Upper lobe of right lung (tissue), 1 donor: Measurements from ENCODE around the gene SLC44A4. TPM values are rescaled to one million over a fixed set of nuclear protein-coding genes. Genes with fewer than 3 reads are reported as not detected.
"Not testable (repeated sequence)": the region's sequence is repeated elsewhere in the genome, so short reads cannot be mapped to it uniquely, and the experiment has no call there.

Experiments used
- ATAC-seq: fragments of 200-7000 bp; cut with Tn5 transposase; one replicate; pipeline ENCODE4 v1.9.1; 2020; ENCODE audit warnings: mild to moderate bottlenecking, moderate library complexity
- DNase-seq: peaks from one replicate; pipeline ENCODE4 v3.0.0-alpha.2; 2020
- H3K27ac ChIP-seq: fragments of 200-600 bp; one replicate; pipeline ENCODE4 v1.8.0; 2022
- H3K27me3 ChIP-seq: fragments of 200-600 bp; one replicate; pipeline ENCODE4 v1.8.0; 2022; ENCODE audit warnings: mild to moderate bottlenecking
- H3K36me3 ChIP-seq: fragments of 200-600 bp; one replicate; pipeline ENCODE4 v1.8.0; 2022
- H3K4me1 ChIP-seq: fragments of 200-600 bp; one replicate; pipeline ENCODE4 v1.8.0; 2022
- H3K4me3 ChIP-seq: fragments of 200-600 bp; one replicate; pipeline ENCODE4 v1.8.0; 2022; ENCODE audit warnings: mild to moderate bottlenecking
- H3K9me3 ChIP-seq: fragments of 200-600 bp; one replicate; pipeline ENCODE4 v1.8.0; 2022
- intact Hi-C: fragments of 100-400 bp; cut with DNase I; formaldehyde crosslinking; loops from one replicate; pipeline ENCODE4 v1.11.0; 2022
- total RNA-seq: library from RNA; stranded (reverse); fragmentation: NEBNext Ultra II Directional; extraction: Animal tissue kit (Norgen Biotek cat#: 25700); gene quantifications from one replicate; pipeline ENCODE4 v1.2.1, GENCODE V29; 2021
- TF ChIP-seq, protein P1 (sequence below): fragments of 200-600 bp; IDR thresholded peaks from one replicate; pipeline ENCODE4 v1.8.0; 2022; ENCODE audit warnings: antibody characterized with exemption
- donor health status: DM: no; HTN: yes; CAD: no; lungs with severe emphysema.

The SLC44A4 gene
- total RNA-seq, 1 donor from 2014 or later = 23.1 TPM

DNA sequence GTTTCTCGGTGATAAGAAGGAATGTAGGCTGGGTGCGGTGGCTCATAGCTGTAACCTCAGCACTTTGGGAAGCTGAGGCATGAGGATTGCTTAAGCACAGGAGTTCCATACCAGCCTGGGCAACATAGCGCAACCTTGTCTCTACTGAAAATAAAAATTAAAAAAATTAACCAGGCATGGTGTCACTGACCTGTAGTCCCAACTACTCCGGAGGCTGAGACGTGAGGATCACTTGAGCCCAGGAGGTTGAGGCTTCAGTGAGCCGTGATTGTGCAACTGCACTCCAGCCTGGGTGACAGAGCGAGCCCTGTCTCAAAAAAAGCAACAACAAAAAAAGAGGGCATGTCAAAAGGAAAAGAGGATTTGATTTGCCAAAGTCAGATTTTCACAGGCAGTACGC, 20.1 kb downstream of the SLC44A4 start:
- ATAC-seq (no peak), DNase-seq (no peak)
- no peak overlapping the region for H3K4me3 ChIP-seq
- intact Hi-C loops = no loop called here
- H3K27me3 ChIP-seq = no peaks in the 10 kb centered on the region
- peaks cover 6% of the 10 kb centered on the region for H3K4me1 ChIP-seq
- no peak overlapping the region for H3K27ac ChIP-seq
- H3K36me3 ChIP-seq = peaks cover 45% of the 10 kb centered on the region
- TF ChIP-seq, protein P1, sequence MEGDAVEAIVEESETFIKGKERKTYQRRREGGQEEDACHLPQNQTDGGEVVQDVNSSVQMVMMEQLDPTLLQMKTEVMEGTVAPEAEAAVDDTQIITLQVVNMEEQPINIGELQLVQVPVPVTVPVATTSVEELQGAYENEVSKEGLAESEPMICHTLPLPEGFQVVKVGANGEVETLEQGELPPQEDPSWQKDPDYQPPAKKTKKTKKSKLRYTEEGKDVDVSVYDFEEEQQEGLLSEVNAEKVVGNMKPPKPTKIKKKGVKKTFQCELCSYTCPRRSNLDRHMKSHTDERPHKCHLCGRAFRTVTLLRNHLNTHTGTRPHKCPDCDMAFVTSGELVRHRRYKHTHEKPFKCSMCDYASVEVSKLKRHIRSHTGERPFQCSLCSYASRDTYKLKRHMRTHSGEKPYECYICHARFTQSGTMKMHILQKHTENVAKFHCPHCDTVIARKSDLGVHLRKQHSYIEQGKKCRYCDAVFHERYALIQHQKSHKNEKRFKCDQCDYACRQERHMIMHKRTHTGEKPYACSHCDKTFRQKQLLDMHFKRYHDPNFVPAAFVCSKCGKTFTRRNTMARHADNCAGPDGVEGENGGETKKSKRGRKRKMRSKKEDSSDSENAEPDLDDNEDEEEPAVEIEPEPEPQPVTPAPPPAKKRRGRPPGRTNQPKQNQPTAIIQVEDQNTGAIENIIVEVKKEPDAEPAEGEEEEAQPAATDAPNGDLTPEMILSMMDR = no peak
- no peaks in the 10 kb centered on the region for H3K9me3 ChIP-seq

DNA sequence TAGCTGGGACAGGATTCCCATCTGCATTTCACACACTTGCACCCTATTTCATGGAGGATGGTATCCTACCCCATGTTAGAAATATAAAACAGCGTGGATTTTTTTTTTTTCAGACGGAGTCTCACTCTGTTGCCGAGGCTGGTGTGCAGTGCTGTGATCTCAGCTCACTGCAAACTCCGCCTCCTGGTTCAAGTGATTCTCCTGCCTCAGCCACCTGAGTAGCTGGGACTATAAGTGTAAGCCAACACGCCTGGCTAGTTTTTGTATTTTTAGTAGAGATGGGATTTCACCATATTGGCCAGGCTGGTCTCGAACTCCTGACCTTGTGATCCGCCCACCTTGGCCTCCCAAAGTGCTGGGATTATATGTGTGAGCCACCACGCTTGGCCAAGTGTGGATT, 21.0 kb downstream of the SLC44A4 start:
- DNase-seq, intact Hi-C loops, H3K27ac ChIP-seq, H3K27me3 ChIP-seq, H3K4me3 ChIP-seq, ATAC-seq, H3K4me1 ChIP-seq, H3K9me3 ChIP-seq: not testable (repeated sequence)
- H3K36me3 ChIP-seq = peaks cover 45% of the 10 kb centered on the region

DNA sequence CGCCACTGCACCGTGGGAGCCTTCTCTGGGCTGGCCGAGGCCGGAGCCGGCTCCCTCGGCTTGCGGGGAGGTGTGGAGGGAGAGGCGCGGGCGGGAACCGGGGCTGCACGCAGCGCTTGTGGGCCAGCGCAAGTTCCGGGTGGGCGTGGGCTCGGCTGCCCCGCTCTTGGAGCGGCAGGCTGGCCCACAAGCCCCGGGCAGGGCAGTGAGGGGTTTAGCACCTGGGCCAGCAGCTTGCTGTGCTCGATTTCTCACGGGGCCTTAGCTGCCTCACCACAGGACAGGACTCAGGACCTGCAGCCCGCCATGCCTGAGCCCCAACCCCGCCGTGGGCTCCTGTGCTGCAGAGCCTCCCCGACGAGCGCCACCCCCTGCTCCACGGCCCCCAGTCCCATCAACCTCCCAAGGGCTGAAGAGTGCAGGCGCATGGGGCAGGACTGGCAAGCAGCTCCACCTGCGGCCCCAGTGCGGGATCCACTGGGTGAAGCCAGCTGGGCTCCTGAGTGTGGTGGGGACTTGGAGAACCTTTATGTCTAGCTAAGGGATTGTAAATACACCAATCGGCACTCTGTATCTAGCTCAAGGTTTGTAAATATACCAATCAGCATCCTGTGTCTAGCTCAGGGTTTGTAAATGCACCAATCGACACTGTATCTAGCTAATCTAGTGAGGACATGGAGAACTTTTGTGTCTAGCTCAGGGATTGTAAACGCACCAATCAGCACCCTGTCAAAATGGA, 26.6 kb downstream of the SLC44A4 start:
- intact Hi-C loops, H3K27ac ChIP-seq, DNase-seq, H3K36me3 ChIP-seq, H3K27me3 ChIP-seq, ATAC-seq, H3K4me3 ChIP-seq, H3K4me1 ChIP-seq, H3K9me3 ChIP-seq: not testable (repeated sequence)

DNA sequence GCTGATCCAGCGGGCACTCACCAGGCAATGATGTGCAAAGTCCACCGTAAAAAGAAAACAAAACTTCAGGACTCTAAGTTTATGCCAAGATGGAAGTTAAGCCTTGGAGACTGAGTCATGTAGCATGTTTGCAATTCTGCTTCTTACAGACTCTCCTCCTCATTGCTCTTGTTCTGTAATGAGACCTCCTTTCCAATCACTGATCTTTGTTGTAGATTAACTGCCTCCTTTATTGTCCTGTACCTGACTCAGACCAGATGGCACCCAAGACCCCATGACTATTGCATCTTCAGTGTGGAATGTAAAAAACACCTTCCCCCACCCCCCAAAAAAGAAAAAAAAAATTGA, 27.3 kb downstream of the SLC44A4 start:
- TF ChIP-seq, protein P1 = no peak

DNA sequence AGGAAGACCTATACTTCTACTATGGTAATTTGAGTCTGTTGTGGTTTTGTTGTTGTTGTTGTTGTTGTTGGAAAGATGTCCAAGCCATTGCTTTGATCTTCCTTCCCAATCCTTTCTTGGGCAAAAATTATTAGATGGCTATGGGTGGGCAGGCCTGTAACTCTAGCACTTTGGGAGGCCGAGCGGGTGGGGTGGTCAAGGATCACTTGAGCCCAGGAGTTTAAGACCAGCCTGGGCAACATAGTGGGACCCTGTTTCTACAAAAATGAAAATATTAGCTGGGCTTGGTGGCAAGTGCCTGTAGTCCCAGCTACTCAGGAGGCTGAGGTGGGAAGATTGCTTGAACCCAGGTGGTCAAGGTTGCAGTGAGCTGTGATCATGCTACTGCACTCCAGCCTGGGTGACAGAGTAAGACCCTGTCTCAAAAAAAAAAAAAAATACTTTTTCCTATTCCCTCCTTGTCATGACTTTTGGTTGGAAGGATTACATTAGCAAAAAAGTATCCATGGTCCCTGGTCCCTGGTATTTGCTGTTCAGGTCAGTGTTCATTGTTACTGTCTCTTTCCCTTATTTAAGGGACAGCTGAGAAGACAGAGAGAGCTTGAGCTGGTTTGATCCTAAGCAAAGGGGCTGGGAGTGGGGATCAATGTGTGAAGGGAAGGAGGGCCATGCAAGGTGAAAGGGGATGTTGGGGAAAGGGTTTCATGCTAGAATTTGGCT, 27.9 kb downstream of the SLC44A4 start:
- Histone ChIP-seq H3K4me1 (no peaks in the 10 kb centered on the region), H3K27me3 (no peaks in the 10 kb centered on the region), H3K36me3 (no peaks in the 10 kb centered on the region), H3K9me3 (no peaks in the 10 kb centered on the region), H3K4me3 (no peak overlapping the region), H3K27ac (no peak overlapping the region)
- no peak for ATAC-seq
- DNase-seq = no peak
- TF ChIP-seq, protein P1 = no peak
- intact Hi-C loops = no loop called here

More for the DNA sequence above, 27.3 kb downstream of the SLC44A4 start:
- intact Hi-C loops = no loop called here
- Histone ChIP-seq H3K9me3 (no peaks in the 10 kb centered on the region), H3K27ac (no peak overlapping the region), H3K36me3 (no peaks in the 10 kb centered on the region), H3K4me3 (no peak overlapping the region), H3K4me1 (no peaks in the 10 kb centered on the region), H3K27me3 (no peaks in the 10 kb centered on the region)
- ATAC-seq = no peak
- DNase-seq = no peak

DNA sequence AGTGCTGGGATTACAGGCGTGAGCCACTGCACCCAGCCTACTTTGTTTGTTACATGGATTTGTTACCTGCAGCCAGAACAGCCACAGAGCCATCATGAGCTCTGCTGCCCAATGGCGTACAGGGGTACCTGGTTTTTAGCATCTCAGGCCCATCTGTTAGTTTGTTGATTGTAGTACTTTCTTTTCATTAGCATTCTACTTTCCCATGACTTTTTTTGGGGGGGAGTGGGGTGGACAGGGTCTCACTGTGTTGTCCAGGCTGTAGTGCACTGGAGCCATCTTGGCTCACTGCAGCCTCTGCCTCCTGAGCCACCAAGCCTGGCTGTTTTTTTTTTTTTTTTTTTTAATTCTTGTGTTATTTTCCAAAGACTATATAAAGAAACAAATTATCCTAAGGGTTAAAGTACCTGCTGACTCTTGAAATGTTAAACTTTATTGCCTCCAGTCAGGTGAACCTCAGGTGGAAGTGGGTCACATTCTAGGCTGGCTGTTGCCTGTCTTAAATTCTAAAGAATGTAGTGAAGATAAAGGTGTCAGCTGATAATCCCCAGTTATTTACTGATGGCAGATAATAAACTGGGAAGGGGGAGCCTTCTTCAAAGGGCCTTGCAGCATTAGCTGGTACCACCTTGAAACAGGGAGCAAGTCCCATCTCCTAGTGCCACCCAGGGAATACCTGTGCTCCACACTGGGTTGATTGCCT, 31.4 kb downstream of the SLC44A4 start:
- no peak for DNase-seq
- H3K36me3 ChIP-seq = no peaks in the 10 kb centered on the region
- H3K27me3 ChIP-seq = no peaks in the 10 kb centered on the region
- intact Hi-C loops = no loop called here
- H3K4me3 ChIP-seq = no peak overlapping the region
- TF ChIP-seq, protein P1 = no peak
- no peak overlapping the region for H3K27ac ChIP-seq
- ATAC-seq = no peak
- H3K9me3 ChIP-seq = no peaks in the 10 kb centered on the region
- no peaks in the 10 kb centered on the region for H3K4me1 ChIP-seq
